Measurements from ENCODE around the gene IGF2R. TPM values are rescaled to one million over a fixed set of nuclear protein-coding genes. Genes with fewer than 3 reads are reported as not detected.

IGF2R gene
- total and polyA plus RNA-seq, 2 of the 13 experiments (the other 11 are each of a cell fraction or from before 2014, with no cell fraction given): 38.3 to 70.0 TPM

DNA sequence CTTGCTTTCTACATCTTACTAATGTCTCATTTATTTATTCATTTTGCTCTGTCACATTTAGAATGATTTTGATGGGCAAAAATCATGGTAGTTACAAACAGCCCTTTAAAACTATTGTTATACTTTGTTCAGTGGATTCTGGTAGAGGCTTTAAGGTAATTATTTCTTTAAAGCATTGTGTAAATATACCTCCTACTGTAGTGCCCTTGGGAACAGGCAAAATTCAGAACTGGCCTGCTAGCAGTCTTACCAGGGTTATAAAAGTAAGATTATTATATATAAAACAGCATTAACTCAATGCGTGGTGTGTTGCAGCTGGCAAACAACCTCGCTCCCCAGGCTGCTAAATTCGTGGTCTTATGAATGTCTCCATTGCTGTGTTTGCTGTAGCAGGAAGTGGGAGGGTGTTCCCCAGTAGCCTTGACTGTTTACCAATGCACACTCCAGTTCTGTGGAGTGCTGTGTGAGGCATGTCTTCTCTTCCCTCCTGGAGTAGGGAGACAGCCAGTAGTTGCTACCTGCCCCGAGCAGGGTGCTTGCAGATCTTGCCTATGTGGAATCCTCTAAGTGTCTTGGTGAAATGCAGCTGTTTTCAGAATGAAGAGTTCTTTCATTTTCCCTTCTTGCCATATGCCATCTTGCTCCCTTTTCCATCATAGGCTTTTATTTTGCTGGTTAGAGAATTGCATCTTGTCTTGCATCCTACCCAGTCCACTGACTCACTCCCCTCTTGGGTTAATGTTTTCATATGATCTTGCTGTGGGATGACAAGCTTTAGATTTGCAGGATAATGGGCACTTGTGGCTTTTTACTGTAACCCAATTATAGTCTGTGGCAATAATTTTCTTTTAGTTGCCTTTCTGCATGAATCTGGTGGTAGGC is 45.3 kb downstream of the IGF2R start (continued):
- TF ChIP-seq ZFP36L2 (CRISPR knock-in tag; IDR thresholded peaks at IDR 0.05): no peak
- peak; percentile 45 for TF ChIP-seq ELF3 (CRISPR knock-in tag; IDR thresholded peaks at IDR 0.05)
- TF ChIP-seq ZNF331 (CRISPR knock-in tag; IDR thresholded peaks at IDR 0.05): 0 out of 2 replicates have a peak, but pooled peaks have one; percentile 22
- TF ChIP-seq, protein P1, sequence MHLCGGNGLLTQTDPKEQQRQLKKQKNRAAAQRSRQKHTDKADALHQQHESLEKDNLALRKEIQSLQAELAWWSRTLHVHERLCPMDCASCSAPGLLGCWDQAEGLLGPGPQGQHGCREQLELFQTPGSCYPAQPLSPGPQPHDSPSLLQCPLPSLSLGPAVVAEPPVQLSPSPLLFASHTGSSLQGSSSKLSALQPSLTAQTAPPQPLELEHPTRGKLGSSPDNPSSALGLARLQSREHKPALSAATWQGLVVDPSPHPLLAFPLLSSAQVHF (CRISPR knock-in tag; IDR thresholded peaks at IDR 0.05): no peak
- 0 out of 2 replicates have a peak, but pooled peaks have one; percentile 30 for TF ChIP-seq POGZ (CRISPR knock-in tag; IDR thresholded peaks at IDR 0.05)
- no peak for TF ChIP-seq ZNF431 (CRISPR knock-in tag; IDR thresholded peaks at IDR 0.05; ENCODE audit: borderline replicate concordance, low read depth)
- TF ChIP-seq FOXA1 (IDR thresholded peaks at IDR 0.05): no peak
- TF ChIP-seq FOXA1 (CRISPR knock-in tag; IDR thresholded peaks at IDR 0.05): peak; percentile 47
- no peak for TF ChIP-seq ZNF282 (IDR thresholded peaks at IDR 0.05; ENCODE audit: partially characterized antibody)
- no peak for TF ChIP-seq TRIM24 (CRISPR knock-in tag; IDR thresholded peaks at IDR 0.05)
- peak; percentile 55; the same call in 1 of the 2 replicates for TF ChIP-seq ETV5 (CRISPR knock-in tag; IDR thresholded peaks at IDR 0.05; ENCODE audit: borderline replicate concordance)
- no peak for TF ChIP-seq ZNF350 (CRISPR knock-in tag; IDR thresholded peaks at IDR 0.05; ENCODE audit: borderline replicate concordance, low read depth)
- TF ChIP-seq FOXA3 (CRISPR knock-in tag; IDR thresholded peaks at IDR 0.05): 0 out of 2 replicates have a peak, but pooled peaks have one; percentile 33
- no peak for TF ChIP-seq MAF1 (CRISPR knock-in tag; IDR thresholded peaks at IDR 0.05; ENCODE audit: borderline replicate concordance)
- TF ChIP-seq, protein P2, sequence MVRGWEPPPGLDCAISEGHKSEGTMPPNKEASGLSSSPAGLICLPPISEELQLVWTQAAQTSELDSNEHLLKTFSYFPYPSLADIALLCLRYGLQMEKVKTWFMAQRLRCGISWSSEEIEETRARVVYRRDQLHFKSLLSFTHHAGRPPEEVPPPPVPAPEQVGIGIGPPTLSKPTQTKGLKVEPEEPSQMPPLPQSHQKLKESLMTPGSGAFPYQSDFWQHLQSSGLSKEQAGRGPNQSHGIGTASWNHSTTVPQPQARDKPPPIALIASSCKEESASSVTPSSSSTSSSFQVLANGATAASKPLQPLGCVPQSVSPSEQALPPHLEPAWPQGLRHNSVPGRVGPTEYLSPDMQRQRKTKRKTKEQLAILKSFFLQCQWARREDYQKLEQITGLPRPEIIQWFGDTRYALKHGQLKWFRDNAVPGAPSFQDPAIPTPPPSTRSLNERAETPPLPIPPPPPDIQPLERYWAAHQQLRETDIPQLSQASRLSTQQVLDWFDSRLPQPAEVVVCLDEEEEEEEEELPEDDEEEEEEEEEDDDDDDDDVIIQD (CRISPR knock-in tag; IDR thresholded peaks at IDR 0.05; ENCODE audit: low read depth): 0 out of 2 replicates have a peak, but pooled peaks have one; percentile 40
- no peak for TF ChIP-seq HNRNPH1 (optimal IDR thresholded peaks at IDR 0.05; ENCODE audit: low read depth, low read length)
- TF ChIP-seq, protein P3, sequence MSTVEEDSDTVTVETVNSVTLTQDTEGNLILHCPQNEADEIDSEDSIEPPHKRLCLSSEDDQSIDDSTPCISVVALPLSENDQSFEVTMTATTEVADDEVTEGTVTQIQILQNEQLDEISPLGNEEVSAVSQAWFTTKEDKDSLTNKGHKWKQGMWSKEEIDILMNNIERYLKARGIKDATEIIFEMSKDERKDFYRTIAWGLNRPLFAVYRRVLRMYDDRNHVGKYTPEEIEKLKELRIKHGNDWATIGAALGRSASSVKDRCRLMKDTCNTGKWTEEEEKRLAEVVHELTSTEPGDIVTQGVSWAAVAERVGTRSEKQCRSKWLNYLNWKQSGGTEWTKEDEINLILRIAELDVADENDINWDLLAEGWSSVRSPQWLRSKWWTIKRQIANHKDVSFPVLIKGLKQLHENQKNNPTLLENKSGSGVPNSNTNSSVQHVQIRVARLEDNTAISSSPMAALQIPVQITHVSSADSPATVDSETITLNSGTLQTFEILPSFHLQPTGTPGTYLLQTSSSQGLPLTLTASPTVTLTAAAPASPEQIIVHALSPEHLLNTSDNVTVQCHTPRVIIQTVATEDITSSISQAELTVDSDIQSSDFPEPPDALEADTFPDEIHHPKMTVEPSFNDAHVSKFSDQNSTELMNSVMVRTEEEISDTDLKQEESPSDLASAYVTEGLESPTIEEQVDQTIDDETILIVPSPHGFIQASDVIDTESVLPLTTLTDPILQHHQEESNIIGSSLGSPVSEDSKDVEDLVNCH (CRISPR knock-in tag; IDR thresholded peaks at IDR 0.05): no peak
- TF ChIP-seq, protein P4, sequence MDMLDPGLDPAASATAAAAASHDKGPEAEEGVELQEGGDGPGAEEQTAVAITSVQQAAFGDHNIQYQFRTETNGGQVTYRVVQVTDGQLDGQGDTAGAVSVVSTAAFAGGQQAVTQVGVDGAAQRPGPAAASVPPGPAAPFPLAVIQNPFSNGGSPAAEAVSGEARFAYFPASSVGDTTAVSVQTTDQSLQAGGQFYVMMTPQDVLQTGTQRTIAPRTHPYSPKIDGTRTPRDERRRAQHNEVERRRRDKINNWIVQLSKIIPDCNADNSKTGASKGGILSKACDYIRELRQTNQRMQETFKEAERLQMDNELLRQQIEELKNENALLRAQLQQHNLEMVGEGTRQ (IDR thresholded peaks at IDR 0.05; ENCODE audit: low read depth, low read length): no peak
- TF ChIP-seq, protein P4 (CRISPR knock-in tag; IDR thresholded peaks at IDR 0.05; ENCODE audit: borderline replicate concordance): no peak

Measured in HepG2 (cell line).